Measurements from ENCODE around the gene CARD11. TPM values are rescaled to one million over a fixed set of nuclear protein-coding genes. Genes with fewer than 3 reads are reported as not detected.

CARD11 gene
- polyA plus RNA-seq, 1 of the 3 experiments (the other 2 are of a cell fraction) = not detected

- H3K9ac ChIP-seq = no peak overlapping the region
- H3K27ac ChIP-seq (ENCODE audit: low read depth in 2 of 2, low read length in 1 of 2) = no peak overlapping the region
- ChIA-PET POLR2A (no interaction called here), CTCF (interaction anchor here (1.1 to 2.1 kb wide), 4 partner anchors 10 to 324 kb away, joined by 3 to 6 read pairs (median 4); no protein-coding TSS in a partner anchor)
- DNase-seq = no peak
- 67% methylated on average over 12 of the region's 12 CpGs for WGBS (ENCODE audit: low lambda C conversion rate)
- H2AFZ ChIP-seq (ENCODE audit: low read depth) = no peak overlapping the region
- no peaks in the 10 kb centered on the region for H3K36me3 ChIP-seq (replicated peaks in 1 of 2; ENCODE audit: control insufficient read depth in 1 of 2, insufficient read depth in 2 of 2, low read length in 1 of 2)
- H3K9me3 ChIP-seq = no peaks in the 10 kb centered on the region
- H3K4me3 ChIP-seq (ENCODE audit: low read depth in 2 of 2, low read length in 1 of 2) = no peak overlapping the region
- H3F3A ChIP-seq (replicated peaks; ENCODE audit: insufficient read depth) = no peaks in the 10 kb centered on the region
- H3K27me3 ChIP-seq (ENCODE audit: insufficient read depth) = no peaks in the 10 kb centered on the region
- H3K4me2 ChIP-seq = no peak overlapping the region
- H3K4me1 ChIP-seq (ENCODE audit: control insufficient read depth in 1 of 2, insufficient read depth in 2 of 2, low read depth in 1 of 2, low read length in 1 of 2) = no peaks in the 10 kb centered on the region
- no peaks in the 10 kb centered on the region for H4K20me1 ChIP-seq (ENCODE audit: insufficient read depth)
- no peaks in the 10 kb centered on the region for H3K79me2 ChIP-seq (ENCODE audit: insufficient read depth)
- TF ChIP-seq TCF12 (IDR thresholded peaks at IDR 0.05) (no peak), REST (IDR thresholded peaks at IDR 0.05; ENCODE audit: low read depth, low read length) (no peak), CTCF (IDR thresholded peaks at IDR 0.05) (no peak), GATA2 (CRISPR knock-in tag; IDR thresholded peaks at IDR 0.05) (no peak), NRF1 (IDR thresholded peaks at IDR 0.05; ENCODE audit: low read depth, low read length) (no peak)
- no peaks in the 10 kb centered on the region for H3K9me2 ChIP-seq
Measured at GRCh38 chr7:2947058-2947780, 96.4 kb downstream of the CARD11 start.

GRCh38 chr7:2945171-2945570 lies 98.5 kb downstream of the CARD11 start:
- Histone ChIP-seq H3F3A (replicated peaks; ENCODE audit: insufficient read depth) (no peaks in the 10 kb centered on the region), H3K4me1 (ENCODE audit: control insufficient read depth in 1 of 2, insufficient read depth in 2 of 2, low read depth in 1 of 2, low read length in 1 of 2) (no peaks in the 10 kb centered on the region), H3K4me3 (ENCODE audit: low read depth in 2 of 2, low read length in 1 of 2) (no peak overlapping the region), H2AFZ (ENCODE audit: low read depth) (no peak overlapping the region), H3K4me2 (no peak overlapping the region), H4K20me1 (ENCODE audit: insufficient read depth) (no peaks in the 10 kb centered on the region), H3K9me3 (no peaks in the 10 kb centered on the region), H3K36me3 (replicated peaks in 1 of 2; ENCODE audit: control insufficient read depth in 1 of 2, insufficient read depth in 2 of 2, low read length in 1 of 2) (no peaks in the 10 kb centered on the region), H3K27me3 (ENCODE audit: insufficient read depth) (peaks cover 6% of the 10 kb centered on the region; the same call in 1 of the 2 replicates), H3K9me2 (no peaks in the 10 kb centered on the region), H3K27ac (ENCODE audit: low read depth in 2 of 2, low read length in 1 of 2) (no peak overlapping the region), H3K9ac (no peak overlapping the region), H3K79me2 (ENCODE audit: insufficient read depth) (no peaks in the 10 kb centered on the region)
- ChIA-PET POLR2A (interaction anchor here (0.5 kb wide), 1 partner anchor 1134 kb away, joined by 3 read pairs; no protein-coding TSS in a partner anchor), CTCF (interaction anchor here (1.9 kb wide), 1 partner anchor 16 kb away, joined by 8 read pairs; no protein-coding TSS in a partner anchor)
- WGBS (ENCODE audit: low lambda C conversion rate) = 68% methylated on average over 4 of the region's 4 CpGs
- no peak for DNase-seq
- TF ChIP-seq NRF1 (IDR thresholded peaks at IDR 0.05; ENCODE audit: low read depth, low read length) (no peak), RAD21 (IDR thresholded peaks at IDR 0.05; ENCODE audit: low read length) (no peak), MXI1 (IDR thresholded peaks at IDR 0.05; ENCODE audit: low read depth, low read length) (no peak), TCF12 (IDR thresholded peaks at IDR 0.05) (no peak), IRF3 (IDR thresholded peaks at IDR 0.05; ENCODE audit: low read depth, low read length) (no peak), ZBTB33 (IDR thresholded peaks at IDR 0.05; ENCODE audit: borderline replicate concordance, low read depth) (no peak), RXRA (IDR thresholded peaks at IDR 0.05; ENCODE audit: borderline replicate concordance, low read depth) (no peak), SIN3A (IDR thresholded peaks at IDR 0.05; ENCODE audit: borderline replicate concordance, low read depth, low read length) (no peak), ELF1 (IDR thresholded peaks at IDR 0.05) (no peak), FOSL2 (IDR thresholded peaks at IDR 0.05; ENCODE audit: borderline replicate concordance, low read depth) (no peak), GABPA (IDR thresholded peaks at IDR 0.05; ENCODE audit: low read depth) (no peak), MEF2A (IDR thresholded peaks at IDR 0.05; ENCODE audit: borderline replicate concordance, low read depth) (no peak), CTCF (IDR thresholded peaks at IDR 0.05) (no peak)

All from SK-N-SH (cell line).